ENCODE data around the gene PPM1H.
A peak's percentile ranks its signal among the peaks of the same experiment; 100 is the strongest.
"Not testable (repeated sequence)": the region's sequence is repeated elsewhere in the genome, so short reads cannot be mapped to it uniquely, and the experiment has no call there.

Gene PPM1H

GRCh38 chr12:62683776-62684569 lies 251.0 kb downstream of the PPM1H start:
- DNase-seq (ENCODE audit: low read depth) = no peak

- no peak for DNase-seq (ENCODE audit: low read depth)
These were observed 253.6 kb downstream of the PPM1H start for GRCh38 chr12:62681306-62681705.

GRCh38 chr12:62679608-62680007 lies 255.3 kb downstream of the PPM1H start:
- DNase-seq (ENCODE audit: low read depth) = peak; percentile 24

- no peak for DNase-seq (ENCODE audit: low read depth)
These were observed 257.6 kb downstream of the PPM1H start for GRCh38 chr12:62677355-62677754.

DNA sequence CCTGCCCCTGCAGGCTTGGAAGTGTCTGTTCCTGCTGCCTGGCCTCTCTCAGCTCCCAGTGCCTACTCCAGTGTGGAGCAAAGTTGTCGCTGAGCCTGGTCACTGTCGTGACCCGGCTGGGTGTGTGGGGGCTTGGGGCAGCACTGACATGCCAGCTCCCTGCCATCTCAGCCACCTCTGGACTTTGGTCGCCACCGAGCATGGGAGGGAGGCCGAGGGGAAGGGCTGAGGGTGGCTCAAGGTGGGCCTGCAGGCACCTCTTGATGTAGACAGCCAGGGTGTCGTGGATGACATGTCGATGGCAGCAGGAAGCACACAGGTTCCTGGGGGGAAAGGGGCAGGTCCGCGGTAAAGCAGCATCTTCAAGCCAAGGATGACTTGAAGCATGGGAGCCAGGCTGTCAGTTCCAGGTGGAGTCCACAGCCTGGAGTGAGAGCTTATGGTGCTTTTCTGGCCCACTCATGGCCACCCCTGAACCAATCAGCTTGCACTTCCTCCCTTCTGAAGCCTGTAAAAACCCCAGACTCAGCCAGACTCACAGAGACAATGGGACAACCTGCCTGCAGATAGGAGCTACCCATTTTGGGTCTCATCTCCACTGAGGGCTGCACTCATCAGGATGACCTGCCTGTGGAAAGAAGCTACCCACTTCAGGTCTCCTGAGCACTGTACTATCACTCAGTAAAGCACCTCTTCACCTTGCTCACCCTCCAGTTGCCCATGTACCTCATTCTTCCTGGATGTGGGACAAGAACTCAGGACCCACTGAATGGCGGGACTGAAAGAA lies 258.2 kb downstream of the PPM1H start:
- DNase-seq (ENCODE audit: low read depth) = no peak

DNA sequence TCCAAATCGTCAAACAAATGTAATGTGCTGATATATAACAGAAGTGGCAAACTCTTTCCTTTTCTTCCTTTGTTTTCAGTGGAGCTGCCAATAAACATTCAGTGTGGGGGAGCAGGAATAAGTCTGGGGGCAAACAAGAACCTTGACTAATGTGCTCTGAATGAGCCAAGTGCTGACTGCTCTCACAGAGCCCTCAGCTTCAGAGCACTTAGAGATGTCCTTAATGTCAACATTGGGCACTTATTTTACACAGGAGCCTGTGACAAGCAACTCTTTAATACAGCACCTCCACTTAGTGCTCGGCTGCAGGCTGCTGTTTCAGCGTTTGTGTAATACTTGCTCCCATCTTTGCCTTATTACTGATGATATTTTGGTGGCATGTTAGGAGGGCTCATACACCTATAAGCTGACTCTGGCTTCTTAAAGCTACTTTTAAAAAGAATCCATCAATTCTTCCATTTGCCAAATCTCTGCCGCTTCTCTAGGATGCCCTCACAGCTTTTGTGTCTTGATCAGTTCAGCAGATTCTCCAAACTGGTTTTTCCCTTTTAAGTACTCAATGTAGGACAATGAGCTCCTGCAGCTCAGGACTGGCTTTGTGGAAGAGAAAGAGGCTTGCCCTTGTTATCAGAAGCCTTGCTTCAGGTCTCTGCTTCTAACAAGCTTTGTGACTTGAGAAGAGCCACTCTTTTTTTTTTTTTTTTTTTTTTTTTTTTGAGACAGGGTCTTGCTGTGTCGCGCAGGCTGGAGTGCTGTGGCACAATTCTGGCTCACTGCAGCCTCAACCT lies 261.7 kb downstream of the PPM1H start:
- no peak for DNase-seq (ENCODE audit: low read depth)

- no peak for DNase-seq (ENCODE audit: low read depth)
These were observed 263.8 kb downstream of the PPM1H start for GRCh38 chr12:62670986-62671720.

DNA sequence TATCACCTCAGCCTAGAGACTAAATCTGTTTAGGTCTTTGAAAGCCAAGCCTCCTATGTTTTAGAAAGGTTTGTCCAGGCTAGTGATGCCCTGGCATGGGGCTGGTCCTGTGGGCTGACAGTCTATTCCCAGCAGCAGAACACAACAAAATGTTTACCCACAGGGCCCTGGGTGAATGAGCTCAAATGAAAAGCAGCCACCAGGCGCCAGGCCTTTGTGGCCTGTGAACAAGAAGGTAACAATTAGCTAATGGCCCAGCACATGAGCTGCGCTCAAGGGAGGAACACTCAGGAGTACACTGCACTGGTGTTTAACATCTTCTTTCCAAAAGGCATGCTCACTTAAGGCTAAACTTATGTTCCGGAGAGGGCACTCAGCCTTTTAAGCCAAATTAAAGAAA lies 266.2 kb downstream of the PPM1H start:
- no peak for DNase-seq (ENCODE audit: low read depth)

DNA sequence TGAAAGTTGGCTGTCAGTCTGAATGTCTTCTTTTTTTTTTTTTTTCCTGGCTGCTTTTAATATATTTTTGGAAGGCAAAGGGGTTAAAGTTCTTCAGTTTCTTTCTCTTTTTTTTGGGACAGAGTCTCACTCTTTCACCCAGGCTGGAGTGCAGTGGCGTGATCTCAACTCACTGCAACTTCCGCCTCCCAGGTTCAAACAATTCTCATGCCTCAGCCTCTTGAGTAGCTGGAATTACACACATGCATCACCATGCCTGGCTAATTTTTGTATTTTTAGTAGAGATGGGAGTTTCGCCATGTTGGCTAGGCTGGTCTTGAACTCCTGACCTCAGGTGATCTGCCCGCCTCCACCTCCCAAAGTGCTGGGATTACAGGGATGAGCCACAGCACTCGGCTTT lies 270.0 kb downstream of the PPM1H start:
- DNase-seq (ENCODE audit: low read depth) = not testable (repeated sequence)

DNA sequence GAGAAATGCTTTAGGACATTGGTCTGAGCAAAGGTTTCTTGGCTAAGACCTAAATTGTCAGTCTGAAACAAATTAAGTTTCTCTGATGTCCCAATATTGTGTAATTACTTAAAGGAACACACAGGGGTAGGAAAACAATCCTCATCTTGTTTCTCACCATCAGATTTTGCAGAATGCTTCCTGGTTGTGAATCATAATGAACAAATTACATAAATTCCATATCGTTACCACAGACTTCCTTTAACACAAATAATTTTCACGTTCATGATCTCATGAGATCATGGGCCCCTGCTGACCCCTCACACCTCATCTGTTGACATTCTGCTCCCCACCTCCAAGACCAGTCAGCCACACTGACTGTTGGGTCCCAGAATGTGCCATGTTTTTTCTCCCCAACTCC lies 274.2 kb downstream of the PPM1H start:
- DNase-seq (ENCODE audit: low read depth) = peak; percentile 94

DNA sequence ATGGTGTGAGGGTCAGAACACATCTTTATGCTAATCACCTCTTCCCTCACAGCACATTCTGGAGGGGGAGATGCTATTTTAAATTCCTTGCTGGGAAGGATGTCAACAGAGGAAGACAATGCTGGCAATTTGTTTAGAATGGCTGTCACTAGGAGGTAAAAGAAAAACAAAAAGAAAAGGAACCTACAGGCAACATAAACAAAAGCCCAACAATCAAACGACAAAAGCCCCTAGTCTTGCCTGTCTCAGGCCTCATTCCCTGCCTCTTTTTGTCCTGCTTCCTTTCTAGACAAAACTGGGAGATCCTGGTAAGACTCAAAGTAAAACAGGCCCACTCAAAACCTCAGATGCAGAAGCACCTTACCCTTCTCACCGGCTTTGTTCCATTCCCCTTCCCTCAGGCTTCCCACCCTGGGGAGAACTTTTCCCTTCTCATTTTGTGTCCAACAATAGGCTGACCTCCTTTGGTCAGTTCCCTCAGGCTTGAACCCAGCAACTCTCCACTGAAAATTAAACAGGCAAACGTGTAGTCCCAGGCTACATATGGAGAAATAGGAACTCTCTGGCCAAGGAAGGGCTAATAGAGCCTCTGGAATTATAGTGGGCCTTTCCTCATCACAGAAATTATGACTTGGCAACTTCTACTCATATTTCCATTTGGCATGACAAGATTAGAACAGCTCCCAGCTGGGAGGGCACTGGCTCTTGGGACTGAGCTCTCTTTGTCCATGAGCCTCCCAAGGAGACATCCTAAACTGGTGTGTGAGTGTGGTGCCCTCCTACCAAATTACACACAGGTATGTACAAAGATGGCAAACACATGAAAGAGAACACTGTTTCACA lies 275.3 kb downstream of the PPM1H start:
- DNase-seq (ENCODE audit: low read depth) = peak; percentile 12

GRCh38 chr12:62658910-62659309 lies 276.0 kb downstream of the PPM1H start:
- no peak for DNase-seq (ENCODE audit: low read depth)

DNA sequence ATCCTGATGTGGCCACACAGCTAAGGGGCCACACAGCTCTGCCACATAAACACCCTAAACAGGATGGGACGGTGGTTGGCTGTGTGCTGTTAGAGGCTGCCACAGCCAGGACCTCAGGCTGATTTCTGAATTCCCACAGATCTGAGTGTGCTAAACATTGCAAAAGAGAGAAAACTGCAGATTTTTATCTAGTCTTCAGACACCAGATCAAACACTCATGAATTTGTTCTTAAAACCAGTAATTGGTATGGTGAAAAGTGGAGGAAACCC lies 277.7 kb downstream of the PPM1H start:
- DNase-seq (ENCODE audit: low read depth) = peak; percentile 48

GRCh38 chr12:62656591-62657362 lies 278.2 kb downstream of the PPM1H start:
- DNase-seq (ENCODE audit: low read depth) = no peak

DNA sequence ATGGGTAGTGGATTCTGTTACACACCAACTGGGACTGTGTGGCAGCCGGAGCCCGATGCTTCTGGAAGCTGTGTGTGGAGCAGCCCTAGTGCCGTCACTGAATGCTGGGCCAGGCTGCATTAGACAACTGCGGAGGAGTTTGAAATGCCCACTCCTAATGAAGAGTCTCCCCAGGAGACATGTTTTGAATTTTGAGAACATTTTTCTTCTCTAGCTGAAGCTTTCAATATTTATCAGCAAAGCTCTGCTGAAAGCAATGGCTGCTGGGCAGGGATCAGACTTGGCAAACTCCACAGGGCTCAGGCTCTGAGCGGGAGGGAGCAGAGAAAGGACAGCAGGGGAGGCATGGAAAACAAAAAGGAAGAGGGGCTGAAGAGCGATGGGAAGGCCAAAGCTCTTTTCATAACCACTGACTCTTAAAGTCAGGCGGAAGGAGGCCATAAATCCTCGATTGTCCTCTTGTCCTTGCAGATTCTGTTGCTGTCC lies 279.2 kb downstream of the PPM1H start:
- no peak for DNase-seq (ENCODE audit: low read depth)

DNA sequence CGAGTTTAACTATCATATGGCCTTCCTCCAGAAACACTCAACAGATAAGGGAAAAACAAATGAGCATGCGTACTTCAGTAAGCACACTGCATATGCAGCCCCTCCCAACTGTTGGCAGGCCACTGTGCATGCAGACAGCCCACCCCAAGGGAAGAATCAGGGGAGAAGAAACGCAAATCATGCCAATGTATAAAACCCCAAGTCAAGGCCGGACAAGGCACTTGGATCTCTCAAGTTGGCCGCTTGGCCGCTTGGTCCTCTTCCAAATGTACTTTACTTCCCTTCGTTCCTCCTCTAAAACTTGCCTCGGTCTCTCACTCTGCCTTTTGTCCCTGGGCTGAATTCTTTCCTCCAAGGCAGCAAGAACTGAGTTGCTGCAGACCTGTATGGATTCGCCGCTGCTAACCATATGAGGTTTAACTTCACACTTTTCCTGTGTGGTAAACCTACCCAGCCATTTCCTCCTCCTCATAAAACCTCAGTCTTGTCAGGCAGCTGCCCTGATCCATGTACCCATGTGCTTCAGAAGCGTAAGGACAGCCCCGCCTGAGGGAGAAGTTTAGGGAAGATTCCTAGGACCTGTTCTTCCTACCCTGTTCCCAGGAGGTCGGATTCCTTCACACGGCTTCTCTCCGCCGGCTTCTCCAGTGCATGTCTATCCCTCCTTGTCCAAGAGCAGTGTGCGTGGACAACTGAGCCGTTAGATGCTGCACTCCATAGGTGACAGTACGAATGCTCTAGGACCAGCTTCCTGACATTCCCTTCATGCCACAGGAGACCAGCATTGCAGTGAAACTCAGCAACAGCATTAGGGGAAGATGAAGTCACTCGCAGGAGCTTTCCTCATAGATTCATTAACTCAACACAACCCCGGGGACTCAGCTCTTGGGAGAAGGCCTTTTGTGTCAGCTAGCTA lies 280.4 kb downstream of the PPM1H start:
- DNase-seq (ENCODE audit: low read depth) = no peak

- DNase-seq (ENCODE audit: low read depth) = no peak
These were observed 281.2 kb downstream of the PPM1H start for GRCh38 chr12:62653740-62654139.

- DNase-seq (ENCODE audit: low read depth) = no peak
These were observed 281.6 kb downstream of the PPM1H start for GRCh38 chr12:62653304-62653703.

GRCh38 chr12:62651138-62651537 lies 283.8 kb downstream of the PPM1H start:
- no peak for DNase-seq (ENCODE audit: low read depth)
